Calu3 (cell line): ENCODE results near the gene HEATR5A. TPM values are rescaled to one million over a fixed set of nuclear protein-coding genes. Genes with fewer than 3 reads are reported as not detected.

Experiments used
- BruUV-seq: library from RNA; stranded (reverse); fragments of 400-500 nt; replicated peaks from 2 replicates; lab custom pipeline; 2021; lab: Mats Ljungman, UMichigan
- CTCF ChIA-PET: fragments of 300-600 bp; sonication (Branson Sonifier 250); formaldehyde crosslinking; loops from one replicate; lab custom pipeline; 2022; ENCODE audit warnings: antibody characterized with exemption; lab: Charles Lee
- DNase-seq: peaks from one replicate; pipeline ENCODE4 v3.0.0; 2022
- H3K27ac Mint-ChIP-seq: one replicate; pipeline ENCODE4 v1.8.0; 2022; ENCODE audit warnings: mixed read lengths; ENCODE audit not compliant: unreplicated experiment
- H3K27me3 Mint-ChIP-seq: one replicate; pipeline ENCODE4 v1.8.0; 2022; ENCODE audit warnings: mixed read lengths; ENCODE audit not compliant: unreplicated experiment
- H3K36me3 Mint-ChIP-seq: one replicate; pipeline ENCODE4 v1.8.0; 2022; ENCODE audit warnings: mild to moderate bottlenecking, moderate library complexity, mixed read lengths; ENCODE audit not compliant: insufficient read depth, unreplicated experiment
- H3K4me1 Mint-ChIP-seq: one replicate; pipeline ENCODE4 v1.8.0; 2022; ENCODE audit warnings: mild to moderate bottlenecking, low read depth, mixed read lengths; ENCODE audit not compliant: unreplicated experiment
- H3K4me3 Mint-ChIP-seq: one replicate; pipeline ENCODE4 v1.8.0; 2022; ENCODE audit warnings: mild to moderate bottlenecking, low read depth, moderate library complexity, mixed read lengths; ENCODE audit not compliant: unreplicated experiment
- H3K9me3 Mint-ChIP-seq: one replicate; pipeline ENCODE4 v1.8.0; 2022; ENCODE audit warnings: low read depth, mixed read lengths; ENCODE audit not compliant: unreplicated experiment
- intact Hi-C: fragments of 100-400 bp; cut with micrococcal nuclease; formaldehyde crosslinking; loops from one replicate; pipeline ENCODE4 v1.10.0; 2022; ENCODE audit not compliant: unreplicated experiment
- total RNA-seq: library from RNA; stranded (reverse); gene quantifications from 2 replicates; pipeline ENCODE4 v1.2.3, GENCODE V29; 2022
- TF ChIP-seq, protein P1 (sequence below): fragments of 200-600 bp; IDR thresholded peaks from one replicate; pipeline ENCODE4 v1.8.0; 2022; ENCODE audit warnings: antibody characterized with exemption; ENCODE audit not compliant: unreplicated experiment

The HEATR5A gene
- total RNA-seq, 1 experiment from 2014 or later, result 28.9 TPM

DNA sequence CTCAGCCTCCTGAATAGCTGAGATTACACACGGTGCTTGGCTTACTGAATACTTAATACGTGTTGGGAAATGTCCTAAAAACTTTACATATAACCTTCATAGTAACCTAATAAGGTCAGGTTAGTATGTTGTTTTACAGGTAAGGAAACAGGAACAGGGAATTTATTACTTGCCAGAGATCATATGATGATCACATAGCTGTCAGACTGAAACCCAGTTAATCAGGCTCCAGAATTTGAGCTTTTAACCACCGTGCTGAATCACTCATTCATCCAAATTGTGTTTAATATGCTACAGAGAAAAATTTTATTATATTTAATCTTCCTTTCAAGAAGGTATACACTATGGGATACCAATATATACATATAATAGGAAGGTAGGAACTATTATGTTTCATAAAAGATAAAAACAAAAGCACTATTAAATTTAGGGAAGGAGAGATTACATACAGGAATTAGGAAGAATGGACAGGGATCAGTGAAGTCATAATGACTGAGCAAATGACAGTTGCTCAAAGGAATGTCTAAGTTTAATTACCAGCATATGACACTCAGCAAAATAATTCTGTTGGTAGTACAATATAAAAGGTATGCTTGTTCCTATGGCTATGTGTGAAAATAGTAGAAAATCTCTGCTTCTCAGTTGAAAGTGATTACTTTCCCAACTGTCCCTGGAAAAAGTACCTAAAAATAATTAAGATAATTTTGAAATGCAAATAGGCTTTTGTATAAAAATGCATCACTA, 59.3 kb downstream of the HEATR5A start:
- DNase-seq, result no peak
- no peaks in the 10 kb centered on the region for H3K27me3 Mint-ChIP-seq
- H3K4me3 Mint-ChIP-seq, result no peak overlapping the region
- H3K9me3 Mint-ChIP-seq, result no peaks in the 10 kb centered on the region
- H3K27ac Mint-ChIP-seq, result no peak overlapping the region
- no peaks in the 10 kb centered on the region for H3K36me3 Mint-ChIP-seq
- BruUV-seq, result no TSS peak
- intact Hi-C loops, result no loop called here
- CTCF ChIA-PET, result no interaction called here
- H3K4me1 Mint-ChIP-seq, result no peaks in the 10 kb centered on the region
- TF ChIP-seq, protein P1, sequence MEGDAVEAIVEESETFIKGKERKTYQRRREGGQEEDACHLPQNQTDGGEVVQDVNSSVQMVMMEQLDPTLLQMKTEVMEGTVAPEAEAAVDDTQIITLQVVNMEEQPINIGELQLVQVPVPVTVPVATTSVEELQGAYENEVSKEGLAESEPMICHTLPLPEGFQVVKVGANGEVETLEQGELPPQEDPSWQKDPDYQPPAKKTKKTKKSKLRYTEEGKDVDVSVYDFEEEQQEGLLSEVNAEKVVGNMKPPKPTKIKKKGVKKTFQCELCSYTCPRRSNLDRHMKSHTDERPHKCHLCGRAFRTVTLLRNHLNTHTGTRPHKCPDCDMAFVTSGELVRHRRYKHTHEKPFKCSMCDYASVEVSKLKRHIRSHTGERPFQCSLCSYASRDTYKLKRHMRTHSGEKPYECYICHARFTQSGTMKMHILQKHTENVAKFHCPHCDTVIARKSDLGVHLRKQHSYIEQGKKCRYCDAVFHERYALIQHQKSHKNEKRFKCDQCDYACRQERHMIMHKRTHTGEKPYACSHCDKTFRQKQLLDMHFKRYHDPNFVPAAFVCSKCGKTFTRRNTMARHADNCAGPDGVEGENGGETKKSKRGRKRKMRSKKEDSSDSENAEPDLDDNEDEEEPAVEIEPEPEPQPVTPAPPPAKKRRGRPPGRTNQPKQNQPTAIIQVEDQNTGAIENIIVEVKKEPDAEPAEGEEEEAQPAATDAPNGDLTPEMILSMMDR, result no peak

DNA sequence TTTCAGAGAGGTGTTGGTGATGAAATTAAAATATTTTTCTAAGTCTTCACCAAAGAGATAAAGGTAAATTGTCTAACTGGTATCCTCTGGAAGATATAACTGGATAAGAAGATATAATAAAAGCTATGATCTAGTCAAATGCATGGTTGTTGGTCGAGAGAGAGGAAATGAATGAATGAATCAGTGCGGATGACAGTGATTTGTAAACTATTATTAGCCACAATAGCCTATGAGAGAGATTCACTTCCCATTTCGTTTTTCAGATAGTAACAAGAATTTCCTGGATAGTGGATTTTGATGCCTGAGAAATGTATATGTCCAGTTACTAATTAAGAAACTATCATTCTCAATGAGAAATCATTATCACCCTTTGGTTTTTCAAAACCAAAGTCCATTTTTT, 63.1 kb downstream of the HEATR5A start:
- intact Hi-C loops, result loop anchor here (2.0 to 10.0 kb wide), 5 partner anchors 150 to 700 kb away; partner anchors contain the start of gene HECTD1
- no peak for DNase-seq
- no peak overlapping the region for H3K4me3 Mint-ChIP-seq
- H3K36me3 Mint-ChIP-seq, result no peaks in the 10 kb centered on the region
- H3K9me3 Mint-ChIP-seq, result no peaks in the 10 kb centered on the region
- CTCF ChIA-PET, result no interaction called here
- TF ChIP-seq, protein P1, result no peak
- no TSS peak for BruUV-seq
- H3K4me1 Mint-ChIP-seq, result no peaks in the 10 kb centered on the region
- H3K27ac Mint-ChIP-seq, result no peak overlapping the region
- H3K27me3 Mint-ChIP-seq, result no peaks in the 10 kb centered on the region

GRCh38 chr14:31346097-31346496, 74.3 kb downstream of the HEATR5A start:
- H3K27me3 Mint-ChIP-seq, result no peaks in the 10 kb centered on the region
- TF ChIP-seq, protein P1, result no peak
- H3K4me3 Mint-ChIP-seq, result no peak overlapping the region
- no peaks in the 10 kb centered on the region for H3K4me1 Mint-ChIP-seq
- BruUV-seq, result no TSS peak
- H3K36me3 Mint-ChIP-seq, result peaks cover 5% of the 10 kb centered on the region
- no peak overlapping the region for H3K27ac Mint-ChIP-seq
- no peak for DNase-seq
- intact Hi-C loops, result no loop called here
- H3K9me3 Mint-ChIP-seq, result no peaks in the 10 kb centered on the region
- CTCF ChIA-PET, result no interaction called here

DNA sequence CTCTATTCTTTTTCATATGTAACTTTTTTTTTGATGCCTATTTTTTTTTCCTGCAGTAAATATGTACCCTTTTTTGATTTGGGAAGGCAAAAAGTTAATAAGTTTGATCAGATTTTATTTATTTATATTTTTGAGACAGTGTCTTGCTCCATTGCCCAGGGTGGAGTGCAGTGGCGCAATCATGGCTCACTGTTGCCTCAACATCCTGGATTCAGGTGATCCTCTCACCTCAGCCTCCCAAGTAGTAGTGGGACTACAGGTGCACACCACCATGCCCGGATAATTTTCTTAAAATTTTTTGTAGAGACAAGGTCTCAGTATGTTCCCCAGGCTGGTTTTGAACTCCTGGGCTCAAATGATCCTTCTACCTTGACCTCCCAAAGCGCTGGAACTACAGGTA, 79.1 kb downstream of the HEATR5A start:
- H3K27ac Mint-ChIP-seq, result no peak overlapping the region
- H3K36me3 Mint-ChIP-seq, result peaks cover 3% of the 10 kb centered on the region
- no peaks in the 10 kb centered on the region for H3K9me3 Mint-ChIP-seq
- CTCF ChIA-PET, result interaction anchor here (1.0 kb wide), 1 partner anchor 9 kb away, joined by 3 read pairs; no protein-coding TSS in a partner anchor
- no peaks in the 10 kb centered on the region for H3K27me3 Mint-ChIP-seq
- TF ChIP-seq, protein P1, result no peak
- no peaks in the 10 kb centered on the region for H3K4me1 Mint-ChIP-seq
- no peak overlapping the region for H3K4me3 Mint-ChIP-seq
- BruUV-seq, result no TSS peak
- no peak for DNase-seq
- intact Hi-C loops, result no loop called here
